Lung (tissue), 16 donors: ENCODE measurements around the gene BTG1. TPM values are rescaled to one million over a fixed set of nuclear protein-coding genes. Genes with fewer than 3 reads are reported as not detected.

ENCODE experiments used
- ATAC-seq: fragments of 200-7000 bp; cut with Tn5 transposase; one replicate; pipeline ENCODE4 v1.9.1; 2020; ENCODE audit warnings: moderate number of reproducible peaks; ENCODE audit not compliant: insufficient read depth, low FRiP score
- DNase-seq, 3 donors: peaks; one replicate each; pipeline ENCODE4 v3.0.0-alpha.2; 2013 to 2017
- H3K27ac ChIP-seq, 2 donors: one replicate each; pipeline ENCODE4 v1.5.1; 2013; ENCODE audit warnings: mild to moderate bottlenecking in 2 of 2, moderate library complexity in 2 of 2, control low read depth in 1 of 2, inconsistent platforms in 1 of 2, low read depth in 1 of 2, low read length in 1 of 2
- H3K27me3 ChIP-seq, 3 donors: one replicate each; pipeline ENCODE4 v1.5.1; 2013; ENCODE audit warnings: low read length in 2 of 3; ENCODE audit not compliant: control insufficient read depth in 3 of 3, insufficient read depth in 3 of 3
- H3K36me3 ChIP-seq, 4 donors: one replicate each; pipeline ENCODE4 v1.5.1; 2013; ENCODE audit warnings: low read length in 4 of 4, mild to moderate bottlenecking in 1 of 4, moderate library complexity in 1 of 4; ENCODE audit not compliant: control insufficient read depth in 4 of 4, insufficient read depth in 4 of 4
- H3K4me1 ChIP-seq, 5 donors: one replicate each; pipeline ENCODE4 v1.5.1; 2013; ENCODE audit warnings: low read length in 5 of 5, mild to moderate bottlenecking in 2 of 5, moderate library complexity in 1 of 5; ENCODE audit not compliant: control insufficient read depth in 5 of 5, insufficient read depth in 5 of 5
- H3K4me3 ChIP-seq: one replicate; pipeline ENCODE4 v1.5.1; 2013; ENCODE audit warnings: mild to moderate bottlenecking, control low read depth, moderate library complexity
- H3K9ac ChIP-seq, 2 donors: one replicate each; pipeline ENCODE4 v1.5.1; 2013; ENCODE audit warnings: low read length in 2 of 2, control low read depth in 1 of 2; ENCODE audit not compliant: insufficient read depth in 1 of 2
- H3K9me3 ChIP-seq, 4 donors: one replicate each; pipeline ENCODE4 v1.5.1; 2013; ENCODE audit warnings: low read length in 3 of 4, mild to moderate bottlenecking in 1 of 4, moderate library complexity in 1 of 4; ENCODE audit not compliant: control insufficient read depth in 4 of 4, insufficient read depth in 3 of 4
- CTCF ChIP-seq: IDR thresholded peaks from 2 replicates; pipeline ENCODE4 v1.5.1; 2012; ENCODE audit warnings: mild to moderate bottlenecking; ENCODE audit errors: control extremely low read depth, extremely low read depth
- WGBS, 2 donors: extraction: QIAGEN DNeasy Blood & Tissue Kit; methylation state at CpG; one replicate each; pipeline ENCODE4 v1.1.7; 2013; 5-methylcytosine and 5-hydroxymethylcytosine counted together
- long read RNA-seq, 5 donors: transcript quantifications; one replicate each; lab custom pipeline, GENCODE V29; 2026
- polyA plus RNA-seq, 2 donors: library from polyadenylated mRNA; stranded (reverse); fragments of 200-250 nt; gene quantifications; one replicate each; pipeline ENCODE4 v1.2.1, GENCODE V29; 2013
- total RNA-seq, 2 donors: library from RNA; depleted of rRNA in 1 of 2; stranded (reverse); fragments of >200 nt in 1 of 2; gene quantifications; one replicate each; pipeline ENCODE4 v1.2.1, GENCODE V29; 2014 to 2021
- donor health status: control.
- donor health status: control.
- donor health status: Bipolar disorder and iron deficiency.
- donor health status: healthy.
- donor health status: DM: yes; HTN: yes; CAD: no.

The BTG1 gene
- total RNA-seq (100 to 1,000 TPM; 128 to 147 TPM), polyA plus RNA-seq (10 to 100 TPM; 38.4 to 50.9 TPM)
- long read RNA-seq, donor 1, full-length matches to known transcripts: 319 of 319 reads
- long read RNA-seq, donor 1, partial matches to known transcripts: 0 of 319 reads
- long read RNA-seq, donor 1, other reads (novel, unspliced or antisense): 0 of 319 reads
- long read RNA-seq, donor 2, full-length matches to known transcripts: 89 of 89 reads
- long read RNA-seq, donor 2, partial matches to known transcripts: 0 of 89 reads
- long read RNA-seq, donor 2, other reads (novel, unspliced or antisense): 0 of 89 reads
- long read RNA-seq, donor 3, full-length matches to known transcripts: 146 of 146 reads
- long read RNA-seq, donor 3, partial matches to known transcripts: 0 of 146 reads
- long read RNA-seq, donor 3, other reads (novel, unspliced or antisense): 0 of 146 reads
- long read RNA-seq, donor 4, full-length matches to known transcripts: 88 of 88 reads
- long read RNA-seq, donor 4, partial matches to known transcripts: 0 of 88 reads
- long read RNA-seq, donor 4, other reads (novel, unspliced or antisense): 0 of 88 reads
- long read RNA-seq, donor 5, full-length matches to known transcripts: 255 of 255 reads
- long read RNA-seq, donor 5, partial matches to known transcripts: 0 of 255 reads
- long read RNA-seq, donor 5, other reads (novel, unspliced or antisense): 0 of 255 reads

- Histone ChIP-seq H3K4me1 (peaks cover 0 to 7% (median 3%) of the 10 kb centered on the region in 5 donors), H3K9me3 (peaks cover 0 to 2% (median 0%) of the 10 kb centered on the region in 4 donors), H3K27me3 (no peaks in the 10 kb centered on the region), H3K9ac (peak within 1 kb of the TSS; percentile 98), H3K4me3 (peak within 1 kb of the TSS; percentile 100), H3K27ac (peak within 1 kb of the TSS; percentile 100), H3K36me3 (peaks cover 1 to 45% (median 19%) of the 10 kb centered on the region in 4 donors)
- TF ChIP-seq CTCF: no peak
- DNase-seq (peak; percentile 100), ATAC-seq (peak; percentile 83)
- 0% methylated on average over 60 to 61 of the region's 61 CpGs for WGBS, 2 donors
Measured at GRCh38 chr12:92145731-92146496, at the start of gene BTG1. BTG1 (minus strand) TSS chr12:92145846; CDS start chr12:92145535, 311 bp downstream.

DNA sequence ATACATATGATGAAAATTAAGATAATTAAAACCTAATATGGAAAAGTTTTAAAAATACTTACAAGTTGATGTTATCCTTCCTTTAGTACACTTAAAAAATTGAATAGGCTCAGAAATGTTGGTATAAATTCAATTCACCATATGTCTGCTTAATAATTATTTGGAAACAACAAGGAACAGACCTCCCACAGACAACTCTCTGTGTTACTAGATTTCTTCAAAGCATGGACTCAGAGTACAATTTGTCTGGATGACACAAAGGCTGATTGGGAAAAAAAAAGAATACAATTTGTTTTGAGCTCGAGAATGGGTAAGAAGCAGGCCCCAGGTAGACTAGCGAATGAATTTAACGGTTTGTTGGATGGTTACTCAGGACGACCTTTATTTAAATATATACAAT lies 48.9 kb upstream of the BTG1 start:
- peak in 2 of 3 donors; percentile 54 to 70 for DNase-seq
- no peak overlapping the region for H3K4me3 ChIP-seq
- no peaks in the 10 kb centered on the region for H3K27me3 ChIP-seq
- peaks cover 0 to 24% (median 2%) of the 10 kb centered on the region in 5 donors for H3K4me1 ChIP-seq
- H3K27ac ChIP-seq: no peak overlapping the region
- no peaks in the 10 kb centered on the region for H3K36me3 ChIP-seq
- H3K9ac ChIP-seq: no peak overlapping the region
- no peak for ATAC-seq
- peaks cover 0 to 6% (median 0%) of the 10 kb centered on the region in 4 donors for H3K9me3 ChIP-seq
- no peak for TF ChIP-seq CTCF
- 93 to 99% methylated on average over 4 of the region's 4 CpGs for WGBS, 2 donors

- H3K9me3 ChIP-seq: peaks cover 0 to 6% (median 0%) of the 10 kb centered on the region in 4 donors
- no peak overlapping the region for H3K27ac ChIP-seq
- no peak for ATAC-seq
- no peaks in the 10 kb centered on the region for H3K27me3 ChIP-seq
- H3K9ac ChIP-seq: no peak overlapping the region
- no peaks in the 10 kb centered on the region for H3K36me3 ChIP-seq
- peak in 1 of 3 donors; percentile 13 for DNase-seq
- 78 to 96% methylated on average over 2 of the region's 2 CpGs for WGBS, 2 donors
- TF ChIP-seq CTCF: no peak
- H3K4me1 ChIP-seq: peaks cover 0 to 20% (median 0%) of the 10 kb centered on the region in 5 donors
- H3K4me3 ChIP-seq: no peak overlapping the region
Measured at GRCh38 chr12:92193846-92194245, 48.2 kb upstream of the BTG1 start.
